ENCODE results near the gene LRRC45. TPM values are rescaled to one million over a fixed set of nuclear protein-coding genes. Genes with fewer than 3 reads are reported as not detected.

The LRRC45 gene
- total and polyA plus RNA-seq, 12 donors: 1.2 to 24.5 (median 12.6) TPM

DNA sequence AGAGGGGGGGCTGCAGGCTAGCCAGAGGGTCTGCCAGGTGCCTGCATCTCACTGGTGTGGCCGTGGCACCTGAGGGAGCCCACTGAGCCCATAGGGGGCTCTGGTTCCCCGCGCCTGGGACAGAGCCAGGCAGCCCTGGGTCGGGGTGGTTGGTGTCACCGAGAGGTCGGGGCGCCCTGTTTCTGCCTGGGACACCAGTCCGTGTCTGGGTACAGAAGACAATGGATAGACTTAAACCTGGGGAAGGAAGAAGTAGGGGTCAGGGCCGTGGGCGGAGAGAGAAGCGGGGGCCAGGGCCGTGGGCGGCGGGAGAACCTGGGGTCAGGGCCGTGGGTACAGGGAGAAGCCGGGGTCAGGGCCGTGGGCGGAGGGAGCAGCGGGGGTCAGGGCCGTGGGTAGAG is 25.5 kb downstream of the LRRC45 start:
- intact Hi-C loops (cut with DNase I): no loop called here
- 84 to 87% (median 86%) methylated on average over 19 to 20 of the region's 20 CpGs for WGBS, 4 donors

DNA sequence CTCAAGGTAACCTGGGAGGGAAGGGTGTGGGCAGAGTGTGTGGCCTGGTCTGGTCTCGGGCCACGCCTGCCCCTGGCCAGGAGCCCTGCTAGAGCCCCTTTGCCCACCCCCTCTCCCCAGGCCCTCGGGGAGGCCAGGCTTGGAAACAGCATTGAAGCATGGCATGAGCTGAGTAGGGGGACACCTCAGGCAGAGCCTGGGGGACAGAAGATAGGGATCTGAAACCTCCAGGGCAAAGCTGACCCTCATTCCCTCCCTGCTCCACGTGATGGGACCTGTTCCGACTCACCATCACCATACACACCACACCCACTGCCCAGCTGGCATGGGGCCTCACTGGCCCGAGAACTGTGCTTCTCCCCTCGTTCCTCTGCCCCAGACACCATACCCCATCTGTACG is 26.0 kb downstream of the LRRC45 start:
- intact Hi-C loops (cut with DNase I): no loop called here
- TF ChIP-seq POLR2A (IDR thresholded peaks at IDR 0.05): no peak
- TF ChIP-seq, protein P1, sequence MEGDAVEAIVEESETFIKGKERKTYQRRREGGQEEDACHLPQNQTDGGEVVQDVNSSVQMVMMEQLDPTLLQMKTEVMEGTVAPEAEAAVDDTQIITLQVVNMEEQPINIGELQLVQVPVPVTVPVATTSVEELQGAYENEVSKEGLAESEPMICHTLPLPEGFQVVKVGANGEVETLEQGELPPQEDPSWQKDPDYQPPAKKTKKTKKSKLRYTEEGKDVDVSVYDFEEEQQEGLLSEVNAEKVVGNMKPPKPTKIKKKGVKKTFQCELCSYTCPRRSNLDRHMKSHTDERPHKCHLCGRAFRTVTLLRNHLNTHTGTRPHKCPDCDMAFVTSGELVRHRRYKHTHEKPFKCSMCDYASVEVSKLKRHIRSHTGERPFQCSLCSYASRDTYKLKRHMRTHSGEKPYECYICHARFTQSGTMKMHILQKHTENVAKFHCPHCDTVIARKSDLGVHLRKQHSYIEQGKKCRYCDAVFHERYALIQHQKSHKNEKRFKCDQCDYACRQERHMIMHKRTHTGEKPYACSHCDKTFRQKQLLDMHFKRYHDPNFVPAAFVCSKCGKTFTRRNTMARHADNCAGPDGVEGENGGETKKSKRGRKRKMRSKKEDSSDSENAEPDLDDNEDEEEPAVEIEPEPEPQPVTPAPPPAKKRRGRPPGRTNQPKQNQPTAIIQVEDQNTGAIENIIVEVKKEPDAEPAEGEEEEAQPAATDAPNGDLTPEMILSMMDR (IDR thresholded peaks at IDR 0.05): no peak
- peaks cover 17 to 21% of the 10 kb centered on the region in 2 donors for H3K4me1 ChIP-seq (replicated peaks in 1 of 2)
- peak in 1 of 7 donors; percentile 4 for DNase-seq
- no peaks in the 10 kb centered on the region for H3K27me3 ChIP-seq
- H3K36me3 ChIP-seq (replicated peaks in 1 of 2): peaks cover 0 to 39% of the 10 kb centered on the region in 2 donors
- no peak overlapping the region for H3K4me3 ChIP-seq
- 86 to 94% (median 89%) methylated on average over 5 to 8 of the region's 8 CpGs for WGBS, 4 donors
- H3K9me3 ChIP-seq (replicated peaks in 1 of 3): no peaks in the 10 kb centered on the region
- no peak overlapping the region for H3K27ac ChIP-seq

More for the DNA sequence above, 25.5 kb downstream of the LRRC45 start:
- Histone ChIP-seq H3K9me3 (replicated peaks in 1 of 3) (no peaks in the 10 kb centered on the region), H3K27ac (no peak overlapping the region), H3K36me3 (replicated peaks in 1 of 2) (peaks cover 0 to 34% of the 10 kb centered on the region in 2 donors), H3K4me3 (no peak overlapping the region), H3K27me3 (no peaks in the 10 kb centered on the region), H3K4me1 (replicated peaks in 1 of 2) (peaks cover 17 to 20% of the 10 kb centered on the region in 2 donors)
- no peak for DNase-seq
- TF ChIP-seq, protein P1 (IDR thresholded peaks at IDR 0.05): no peak
- TF ChIP-seq POLR2A (IDR thresholded peaks at IDR 0.05): no peak

DNA sequence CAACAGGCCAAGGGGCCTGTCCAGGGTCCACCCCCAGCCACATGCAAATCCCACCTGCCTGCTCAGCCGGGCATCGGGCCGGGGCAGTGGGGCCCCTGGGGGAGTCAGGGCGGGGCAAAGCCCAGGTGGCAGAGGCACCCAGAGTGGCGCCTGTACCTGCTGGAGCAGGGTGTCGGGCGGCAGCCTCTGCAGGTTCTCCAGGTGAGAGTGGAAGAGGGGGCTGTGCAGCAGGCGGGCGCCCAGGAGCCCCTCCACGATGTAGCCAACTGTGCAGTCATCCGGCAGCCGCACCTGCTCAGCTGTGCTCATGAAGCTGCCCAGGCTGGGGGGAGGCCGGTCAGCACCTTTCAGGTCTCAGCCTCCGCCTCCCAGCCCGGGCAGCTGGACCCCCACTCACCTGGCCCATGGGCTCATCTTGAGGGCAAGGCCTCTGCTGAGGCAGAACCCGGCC is 26.4 kb downstream of the LRRC45 start:
- Histone ChIP-seq H3K27ac (no peak overlapping the region), H3K9me3 (replicated peaks in 1 of 3) (no peaks in the 10 kb centered on the region), H3K4me1 (replicated peaks in 1 of 2) (peaks cover 17 to 21% of the 10 kb centered on the region in 2 donors), H3K36me3 (replicated peaks in 1 of 2) (peaks cover 0 to 44% of the 10 kb centered on the region in 2 donors), H3K27me3 (no peaks in the 10 kb centered on the region), H3K4me3 (no peak overlapping the region)
- 95 to 100% (median 97%) methylated on average over 5 to 16 of the region's 16 CpGs for WGBS, 4 donors
- peak in 1 of 7 donors; percentile 5 for DNase-seq
- TF ChIP-seq POLR2A (IDR thresholded peaks at IDR 0.05): no peak
- TF ChIP-seq, protein P1 (IDR thresholded peaks at IDR 0.05): no peak
- intact Hi-C loops (cut with DNase I): no loop called here

DNA sequence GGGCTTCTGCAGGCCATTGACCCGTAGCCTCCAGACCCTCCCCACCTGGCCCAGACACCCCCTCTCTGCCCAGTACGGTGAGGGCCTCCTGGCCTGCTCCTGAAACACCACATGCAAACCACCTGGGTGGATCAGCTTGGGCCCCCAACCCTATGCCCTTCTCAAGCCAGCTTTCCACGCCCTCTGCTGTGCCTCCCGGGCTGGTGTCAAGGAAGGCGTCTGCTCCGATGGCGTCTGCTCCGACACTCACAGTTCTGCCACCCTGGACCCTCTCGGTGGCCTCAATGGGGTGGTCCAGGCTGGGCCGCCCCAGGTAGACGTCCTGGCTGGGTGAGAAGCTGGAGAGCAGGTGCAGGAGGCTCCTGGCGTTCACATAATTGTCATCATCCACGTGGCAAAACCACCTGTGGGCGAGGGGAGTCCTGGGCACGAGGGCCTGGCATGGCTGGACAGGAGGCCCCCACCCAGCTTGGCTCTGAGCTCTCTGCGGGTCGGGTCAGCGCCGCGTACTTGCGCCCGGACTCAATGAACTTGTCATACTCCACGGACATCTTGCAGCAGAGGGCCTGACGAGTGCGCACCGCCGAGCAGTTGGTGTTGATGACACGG is 27.2 kb downstream of the LRRC45 start:
- H3K9me3 ChIP-seq (replicated peaks in 1 of 3): no peaks in the 10 kb centered on the region
- no peak for TF ChIP-seq POLR2A (IDR thresholded peaks at IDR 0.05)
- TF ChIP-seq, protein P1 (IDR thresholded peaks at IDR 0.05): no peak
- no peaks in the 10 kb centered on the region for H3K27me3 ChIP-seq
- H3K36me3 ChIP-seq (replicated peaks in 1 of 2): peaks cover 0 to 51% of the 10 kb centered on the region in 2 donors
- H3K4me1 ChIP-seq (replicated peaks in 1 of 2): peaks cover 17 to 21% of the 10 kb centered on the region in 2 donors
- intact Hi-C loops (cut with DNase I): no loop called here
- H3K4me3 ChIP-seq: peak overlapping the region in 2 of 4 donors; percentile 73 to 97
- DNase-seq: peak in 1 of 7 donors; percentile 9
- WGBS, 4 donors: 91 to 94% (median 92%) methylated on average over 8 to 28 of the region's 28 CpGs
- H3K27ac ChIP-seq: peak overlapping the region in 1 of 5 donors; percentile 83

All from adrenal gland (tissue), 12 donors.